Neuronal stem cell (in vitro differentiated cells): Measurements from ENCODE around the gene SYNGR2.

Experiments used
- DNase-seq: peaks from one replicate; pipeline ENCODE4 v3.0.0-alpha.2; 2013; ENCODE audit warnings: low spot score
- H2AFZ ChIP-seq: one replicate; pipeline ENCODE4 v1.6.1; 2013; ENCODE audit warnings: mild to moderate bottlenecking, low read length, inconsistent platforms
- H2AK5ac ChIP-seq: 2 replicates; pipeline ENCODE4 v1.6.1; 2013; ENCODE audit warnings: low read depth, mild to moderate bottlenecking, inconsistent platforms, low read length, moderate library complexity, mixed read lengths
- H2BK120ac ChIP-seq: 2 replicates; pipeline ENCODE4 v1.6.1; 2013; ENCODE audit warnings: low read depth, mild to moderate bottlenecking, inconsistent platforms, low read length, moderate library complexity, mixed read lengths
- H2BK12ac ChIP-seq: one replicate; pipeline ENCODE4 v1.6.1; 2013; ENCODE audit warnings: low read length, inconsistent platforms
- H2BK15ac ChIP-seq: 2 replicates; pipeline ENCODE4 v1.6.1; 2013; ENCODE audit warnings: mild to moderate bottlenecking, low read length, inconsistent platforms, mixed read lengths
- H2BK5ac ChIP-seq: one replicate; pipeline ENCODE4 v1.6.1; 2013; ENCODE audit warnings: inconsistent platforms, mild to moderate bottlenecking, low read length, moderate library complexity
- H3K14ac ChIP-seq: one replicate; pipeline ENCODE4 v1.6.1; 2013; ENCODE audit warnings: low read length, inconsistent platforms
- H3K18ac ChIP-seq: 2 replicates; pipeline ENCODE4 v1.6.1; 2013; ENCODE audit warnings: low read length, inconsistent platforms
- H3K23ac ChIP-seq: 2 replicates; pipeline ENCODE4 v1.6.1; 2013; ENCODE audit warnings: low read depth, mild to moderate bottlenecking, mixed read lengths, low read length, inconsistent platforms; ENCODE audit not compliant: poor library complexity
- H3K27ac ChIP-seq: replicated peaks from 3 replicates; pipeline ENCODE4 v1.5.1; 2013; ENCODE audit warnings: low read length, inconsistent platforms
- H3K27me3 ChIP-seq, 3 experiments: 2 replicates each; pipeline ENCODE4 v1.6.1; 2013; ENCODE audit warnings: low read length in 3 of 3, mild to moderate bottlenecking in 2 of 3, inconsistent platforms in 1 of 3, low read depth in 1 of 3, mixed read lengths in 1 of 3, moderate library complexity in 1 of 3; ENCODE audit not compliant: control insufficient read depth in 3 of 3, insufficient read depth in 3 of 3
- H3K36me3 ChIP-seq, 2 donors: replicated peaks in 1 of 2; 2 replicates each; pipeline ENCODE4 v1.6.1; 2013; ENCODE audit warnings: low read length in 2 of 2; ENCODE audit not compliant: control insufficient read depth in 2 of 2, insufficient read depth in 2 of 2
- H3K4ac ChIP-seq: 2 replicates; pipeline ENCODE4 v1.6.1; 2013; ENCODE audit warnings: inconsistent platforms, mild to moderate bottlenecking, low read length, moderate library complexity
- H3K4me1 ChIP-seq, 2 donors: 1 replicate in 1 of 2; 2 replicates in 1 of 2; pipeline ENCODE4 v1.6.1; 2013; ENCODE audit warnings: low read length in 2 of 2, low read depth in 1 of 2; ENCODE audit not compliant: control insufficient read depth in 2 of 2, insufficient read depth in 1 of 2
- H3K4me2 ChIP-seq: one replicate; pipeline ENCODE4 v1.6.1; 2013; ENCODE audit warnings: mild to moderate bottlenecking, low read length, inconsistent platforms; ENCODE audit not compliant: insufficient read depth, poor library complexity, severe bottlenecking
- H3K4me3 ChIP-seq, 2 donors: 2 replicates each; pipeline ENCODE4 v1.5.1; 2013; ENCODE audit warnings: low read length in 2 of 2, mild to moderate bottlenecking in 2 of 2, inconsistent platforms in 1 of 2, moderate library complexity in 1 of 2
- H3K79me1 ChIP-seq: one replicate; pipeline ENCODE4 v1.6.1; 2013; ENCODE audit warnings: low read depth, mild to moderate bottlenecking, inconsistent platforms, low read length, moderate library complexity
- H3K9ac ChIP-seq: one replicate; pipeline ENCODE4 v1.6.1; 2013; ENCODE audit warnings: mild to moderate bottlenecking, low read depth, low read length, inconsistent platforms; ENCODE audit not compliant: poor library complexity
- H3K9me3 ChIP-seq, 2 donors: replicated peaks in 1 of 2; 2 replicates each; pipeline versions ENCODE3 to v1.6.1; 2013; ENCODE audit warnings: low read length in 2 of 2, mild to moderate bottlenecking in 2 of 2, inconsistent platforms in 1 of 2, low read depth in 1 of 2, mixed read lengths in 1 of 2, moderate library complexity in 1 of 2; ENCODE audit not compliant: control insufficient read depth in 2 of 2, insufficient read depth in 1 of 2
- H4K8ac ChIP-seq: one replicate; pipeline ENCODE4 v1.6.1; 2013; ENCODE audit warnings: low read depth, mild to moderate bottlenecking, inconsistent platforms, low read length, moderate library complexity
- H4K91ac ChIP-seq: one replicate; pipeline ENCODE4 v1.6.1; 2013; ENCODE audit warnings: low read length, low read depth, mild to moderate bottlenecking, inconsistent platforms; ENCODE audit not compliant: poor library complexity
- WGBS, 2 donors: extraction: QIAGEN DNeasy Blood & Tissue Kit; methylation state at CpG; one replicate each; pipeline ENCODE4 v1.1.7; 2013; ENCODE audit warnings: missing lambda C conversion rate in 2 of 2, mixed read lengths in 1 of 2; ENCODE audit not compliant: insufficient read length in 2 of 2, insufficient replicate concordance in 1 of 2; ENCODE audit errors: extremely low coverage in 2 of 2; 5-methylcytosine and 5-hydroxymethylcytosine counted together

The SYNGR2 gene

DNA sequence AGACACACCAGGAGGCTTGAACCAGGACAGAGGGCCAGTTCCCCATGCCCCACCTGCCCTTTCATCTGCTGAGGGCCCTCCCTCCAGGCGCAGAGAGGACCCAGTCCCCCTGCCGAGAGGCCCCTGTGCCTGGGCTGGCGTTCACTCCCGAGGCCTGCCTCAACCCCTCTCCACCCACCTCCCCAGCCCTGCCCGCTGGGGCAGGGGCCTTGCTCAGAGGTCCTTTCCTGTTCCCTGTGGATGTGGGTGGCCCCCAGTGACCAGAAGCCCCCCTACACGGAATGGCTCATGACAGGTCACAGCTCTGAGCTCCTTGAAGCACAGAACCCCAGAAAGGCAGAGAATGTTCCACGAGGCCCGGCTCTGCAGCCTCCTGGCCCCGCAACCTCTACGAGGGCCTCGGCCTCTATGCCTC is 46.6 kb upstream of the SYNGR2 start:
- Histone ChIP-seq H3K4me3 (no peak overlapping the region), H3K14ac (no peak overlapping the region), H3K4ac (no peak overlapping the region), H3K36me3 (peaks cover 0 to 6% of the 10 kb centered on the region in 2 donors), H3K9ac (peak overlapping the region; percentile 60), H2BK15ac (no peak overlapping the region), H4K8ac (no peak overlapping the region), H3K23ac (no peak overlapping the region), H3K4me2 (no peak overlapping the region), H2BK5ac (no peak overlapping the region), H3K27ac (no peak overlapping the region), H3K18ac (no peak overlapping the region), H2AFZ (no peak overlapping the region), H2BK12ac (no peak overlapping the region), H2AK5ac (no peak overlapping the region), H3K9me3 (no peaks in the 10 kb centered on the region), H3K27me3 (no peaks in the 10 kb centered on the region), H3K4me1 (peaks cover 1 to 2% of the 10 kb centered on the region in 2 donors), H2BK120ac (no peak overlapping the region), H3K79me1 (peaks cover 7% of the 10 kb centered on the region), H4K91ac (no peak overlapping the region)
- no peak for DNase-seq
- WGBS, 2 donors = no CpG with 5 or more reads among the region's 11 CpGs

DNA sequence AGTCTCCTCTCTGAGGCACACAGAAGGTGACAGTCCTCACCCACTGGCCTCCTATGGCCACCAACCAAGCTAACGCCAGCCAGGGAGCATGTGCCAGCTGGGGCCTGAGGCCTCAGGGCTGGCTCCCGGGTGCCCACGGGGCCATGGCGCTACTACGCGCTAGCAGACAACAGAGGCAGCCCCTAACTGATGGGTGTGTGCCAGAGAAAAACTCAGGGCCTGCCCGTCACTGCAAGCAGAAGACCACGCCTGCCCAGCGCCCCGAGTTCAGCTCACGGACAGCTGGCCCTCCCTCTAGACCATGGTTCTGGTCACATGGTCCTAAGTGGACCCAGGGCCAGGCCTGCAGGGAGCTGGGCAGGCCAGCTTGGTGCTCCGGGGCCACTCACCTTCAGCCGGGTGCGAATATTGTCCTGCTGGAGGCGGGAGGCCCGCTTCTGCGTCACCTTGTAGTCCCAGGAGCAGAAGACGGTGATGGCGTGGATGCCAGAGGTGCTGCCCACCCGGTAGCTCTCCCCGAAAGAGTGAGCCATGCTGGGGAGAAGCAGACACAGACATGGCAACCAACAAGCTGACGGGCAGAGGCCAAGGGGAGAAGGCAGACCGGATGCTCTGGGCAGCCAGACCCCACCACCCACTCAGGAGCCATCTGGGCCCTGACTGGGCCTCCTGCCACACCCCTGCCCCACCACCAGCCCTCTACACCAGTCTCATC is 46.0 kb upstream of the SYNGR2 start:
- no peak overlapping the region for H3K4me2 ChIP-seq
- no CpG with 5 or more reads among the region's 23 CpGs for WGBS, 2 donors

DNA sequence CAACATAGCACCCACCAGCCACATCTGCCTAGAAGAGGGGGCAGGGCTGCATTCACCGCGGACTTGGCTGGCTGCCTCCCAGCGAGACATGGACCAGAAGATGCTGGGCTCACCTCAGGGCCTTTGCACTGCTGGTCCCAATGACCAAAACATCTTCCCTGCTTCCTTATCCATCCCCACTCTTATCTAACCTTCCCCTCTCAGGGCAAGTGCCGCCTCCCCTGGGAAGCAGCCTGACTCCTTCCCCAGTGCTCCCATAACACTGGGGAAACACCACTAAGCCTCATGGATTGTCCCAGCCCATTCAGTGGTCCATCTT is 45.5 kb upstream of the SYNGR2 start:
- Histone ChIP-seq H3K4me3 (no peak overlapping the region), H3K18ac (no peak overlapping the region), H2BK5ac (no peak overlapping the region), H3K27ac (no peak overlapping the region), H3K9me3 (no peaks in the 10 kb centered on the region), H3K9ac (no peak overlapping the region), H3K4me1 (peaks cover 10 to 12% of the 10 kb centered on the region in 2 donors), H3K79me1 (peaks cover 7% of the 10 kb centered on the region), H2BK120ac (no peak overlapping the region), H3K27me3 (peaks cover 0 to 3% (median 0%) of the 10 kb centered on the region in 3 experiments), H2AK5ac (no peak overlapping the region), H4K91ac (no peak overlapping the region), H2AFZ (no peak overlapping the region), H2BK12ac (no peak overlapping the region), H3K4ac (no peak overlapping the region), H3K36me3 (peaks cover 0 to 6% of the 10 kb centered on the region in 2 donors), H3K14ac (peak overlapping the region; percentile 44), H3K4me2 (no peak overlapping the region), H2BK15ac (no peak overlapping the region), H3K23ac (no peak overlapping the region), H4K8ac (no peak overlapping the region)
- no peak for DNase-seq
- WGBS, 2 donors = no CpG with 5 or more reads among the region's 4 CpGs

More for the DNA sequence above, 46.0 kb upstream of the SYNGR2 start:
- H3K9ac ChIP-seq = no peak overlapping the region
- DNase-seq = no peak
- H4K91ac ChIP-seq = no peak overlapping the region
- no peak overlapping the region for H2BK120ac ChIP-seq
- H3K4me3 ChIP-seq = no peak overlapping the region
- H2AK5ac ChIP-seq = no peak overlapping the region
- H2BK5ac ChIP-seq = no peak overlapping the region
- H3K27ac ChIP-seq = no peak overlapping the region
- no peak overlapping the region for H4K8ac ChIP-seq
- H3K4me1 ChIP-seq = peaks cover 6 to 7% of the 10 kb centered on the region in 2 donors
- H3K36me3 ChIP-seq = peaks cover 0 to 6% of the 10 kb centered on the region in 2 donors
- H2BK15ac ChIP-seq = no peak overlapping the region
- peak overlapping the region; percentile 44 for H3K14ac ChIP-seq
- H3K4ac ChIP-seq = no peak overlapping the region
- peak overlapping the region; percentile 10 for H2BK12ac ChIP-seq
- no peaks in the 10 kb centered on the region for H3K27me3 ChIP-seq
- no peak overlapping the region for H3K18ac ChIP-seq
- no peak overlapping the region for H2AFZ ChIP-seq
- H3K9me3 ChIP-seq = no peaks in the 10 kb centered on the region
- H3K79me1 ChIP-seq = peaks cover 7% of the 10 kb centered on the region
- H3K23ac ChIP-seq = no peak overlapping the region

GRCh38 chr17:78123258-78123929 is 45.0 kb upstream of the SYNGR2 start:
- no peak overlapping the region for H3K27ac ChIP-seq
- no peaks in the 10 kb centered on the region for H3K9me3 ChIP-seq
- no peak overlapping the region for H2BK12ac ChIP-seq
- H3K23ac ChIP-seq = no peak overlapping the region
- H3K4me1 ChIP-seq = peaks cover 10 to 14% of the 10 kb centered on the region in 2 donors
- H3K27me3 ChIP-seq = peaks cover 0 to 5% (median 0%) of the 10 kb centered on the region in 3 experiments
- no peak overlapping the region for H2BK120ac ChIP-seq
- H4K91ac ChIP-seq = no peak overlapping the region
- H3K4me3 ChIP-seq = no peak overlapping the region
- no peak overlapping the region for H2BK15ac ChIP-seq
- H2AFZ ChIP-seq = no peak overlapping the region
- DNase-seq = no peak
- no peak overlapping the region for H3K18ac ChIP-seq
- H3K14ac ChIP-seq = no peak overlapping the region
- H3K36me3 ChIP-seq = peaks cover 0 to 6% of the 10 kb centered on the region in 2 donors
- 100% methylated on average over 3 of the region's 5 CpGs for WGBS, 2 donors
- peaks cover 7% of the 10 kb centered on the region for H3K79me1 ChIP-seq
- no peak overlapping the region for H3K9ac ChIP-seq
- no peak overlapping the region for H4K8ac ChIP-seq
- no peak overlapping the region for H3K4ac ChIP-seq
- no peak overlapping the region for H2BK5ac ChIP-seq
- no peak overlapping the region for H3K4me2 ChIP-seq
- H2AK5ac ChIP-seq = no peak overlapping the region
